GM19240 (cell line): ENCODE results near the gene DNAJC2.
"Not testable (repeated sequence)": the region's sequence is repeated elsewhere in the genome, so short reads cannot be mapped to it uniquely, and the experiment has no call there.

ENCODE experiments used
- DNase-seq: peaks from one replicate; pipeline ENCODE4 v3.0.0; 2011; ENCODE audit warnings: low spot score; ENCODE audit not compliant: insufficient read length

The DNAJC2 gene

DNA sequence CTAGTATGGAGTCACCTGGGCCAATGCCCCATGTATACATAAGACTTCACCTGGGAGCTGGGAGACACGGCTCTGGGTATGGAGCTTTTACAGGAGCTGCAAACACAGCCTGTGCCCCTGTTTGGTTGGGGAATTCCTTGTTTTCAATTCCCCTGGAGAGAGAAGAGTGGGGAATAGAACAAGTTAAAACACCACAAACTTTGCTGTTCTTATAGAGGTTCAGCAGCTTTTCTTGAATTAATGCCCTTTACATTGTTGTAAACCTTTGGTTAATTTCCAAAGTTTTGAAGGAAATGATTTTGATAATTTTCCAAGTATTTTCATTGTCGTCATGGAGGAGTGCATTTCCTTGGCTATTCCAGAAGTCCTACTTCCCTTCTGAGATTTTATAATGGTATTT lies 66.4 kb downstream of the DNAJC2 start:
- DNase-seq: not testable (repeated sequence)

DNA sequence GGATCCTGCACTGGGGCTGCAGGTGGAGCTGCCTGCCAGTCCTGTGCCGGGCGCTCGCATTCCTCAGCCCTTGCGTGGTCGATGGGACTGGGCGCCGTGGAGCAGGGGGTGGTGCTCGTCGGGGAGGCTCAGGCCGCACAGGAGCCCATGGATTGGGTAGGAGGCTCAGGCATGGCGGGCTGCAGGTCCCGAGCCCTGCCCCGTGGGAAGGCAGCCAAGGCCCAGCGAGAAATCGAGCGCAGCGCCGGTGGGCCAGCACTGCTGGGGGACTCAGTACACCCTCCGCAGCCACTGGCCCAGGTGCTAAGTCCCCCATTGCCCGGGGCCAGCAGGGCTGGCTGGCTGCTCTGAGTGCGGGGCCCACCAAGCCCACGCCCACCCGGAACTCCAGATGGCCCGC lies 69.7 kb downstream of the DNAJC2 start:
- not testable (repeated sequence) for DNase-seq

DNA sequence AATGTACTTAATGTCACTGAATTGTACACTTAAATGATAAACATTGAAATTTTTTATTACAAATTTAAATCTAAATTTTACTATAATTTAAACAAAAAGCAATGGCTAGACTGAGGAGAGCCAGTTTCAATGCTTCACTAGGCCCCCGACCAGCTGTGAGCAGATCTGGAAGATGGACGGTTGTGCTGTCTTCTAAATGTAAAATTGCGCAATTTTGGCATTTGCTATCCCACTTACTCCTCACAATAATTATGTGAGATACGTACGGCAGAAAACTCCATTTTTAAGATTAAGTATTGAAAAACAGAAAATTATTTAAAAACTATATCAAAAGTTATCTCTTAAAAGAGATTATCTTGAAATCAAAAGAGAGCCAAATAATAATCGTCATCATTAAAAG lies 71.2 kb downstream of the DNAJC2 start:
- DNase-seq: not testable (repeated sequence)

DNA sequence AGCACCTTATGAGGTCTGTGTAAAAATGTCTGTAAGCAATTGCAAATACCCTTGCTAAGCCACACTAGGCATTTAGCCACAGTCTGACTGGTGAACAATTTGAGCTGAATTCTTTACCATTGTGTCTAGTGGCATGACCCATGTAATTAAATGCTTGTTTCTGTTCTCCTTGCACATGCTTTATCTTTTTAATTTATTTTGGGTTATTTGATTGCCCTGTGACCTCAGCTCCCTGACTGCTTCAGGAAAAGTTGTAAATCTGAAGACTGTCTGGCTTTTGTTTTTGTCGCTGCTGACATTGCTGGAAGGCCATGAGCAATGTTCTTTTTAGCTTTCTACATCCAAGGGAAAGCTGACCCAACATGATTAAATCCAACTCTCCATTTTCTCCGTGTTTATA lies 78.3 kb downstream of the DNAJC2 start:
- DNase-seq: not testable (repeated sequence)

DNA sequence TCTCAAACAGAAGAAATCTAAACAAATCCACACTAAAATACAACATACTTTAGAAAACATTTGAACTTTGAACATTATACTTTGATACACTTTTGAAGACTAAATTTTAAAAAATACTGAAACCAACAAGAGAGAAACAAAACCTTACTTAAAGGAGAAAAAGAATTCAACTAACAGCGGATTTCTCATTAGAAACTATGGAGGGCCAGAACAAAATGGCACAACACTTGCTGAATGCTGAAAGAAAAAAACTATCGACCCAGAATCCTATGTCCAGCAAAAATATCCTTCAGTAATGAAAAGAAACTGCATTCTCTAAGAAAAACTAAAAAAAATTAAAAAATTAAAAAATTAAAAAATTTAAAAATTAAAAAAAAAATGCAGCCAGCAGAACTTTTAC lies 80.5 kb downstream of the DNAJC2 start:
- not testable (repeated sequence) for DNase-seq
